Esophagus mucosa (tissue), 1 donor: Measurements from ENCODE around the gene RPS8. TPM values are rescaled to one million over a fixed set of nuclear protein-coding genes. Genes with fewer than 3 reads are reported as not detected.
"Not testable (repeated sequence)": the region's sequence is repeated elsewhere in the genome, so short reads cannot be mapped to it uniquely, and the experiment has no call there.

Source experiments
- ATAC-seq: fragments of 200-7000 bp; cut with Tn5 transposase; one replicate; pipeline ENCODE4 v1.9.1; 2020
- total RNA-seq: library from RNA; stranded (reverse); gene quantifications from one replicate; pipeline ENCODE4 v1.2.4, GENCODE V29; 2023
- donor health status: DM: yes; HTN: yes; CAD: no.

Gene RPS8
- total RNA-seq, 1 donor from 2014 or later, result 2,198 TPM

DNA sequence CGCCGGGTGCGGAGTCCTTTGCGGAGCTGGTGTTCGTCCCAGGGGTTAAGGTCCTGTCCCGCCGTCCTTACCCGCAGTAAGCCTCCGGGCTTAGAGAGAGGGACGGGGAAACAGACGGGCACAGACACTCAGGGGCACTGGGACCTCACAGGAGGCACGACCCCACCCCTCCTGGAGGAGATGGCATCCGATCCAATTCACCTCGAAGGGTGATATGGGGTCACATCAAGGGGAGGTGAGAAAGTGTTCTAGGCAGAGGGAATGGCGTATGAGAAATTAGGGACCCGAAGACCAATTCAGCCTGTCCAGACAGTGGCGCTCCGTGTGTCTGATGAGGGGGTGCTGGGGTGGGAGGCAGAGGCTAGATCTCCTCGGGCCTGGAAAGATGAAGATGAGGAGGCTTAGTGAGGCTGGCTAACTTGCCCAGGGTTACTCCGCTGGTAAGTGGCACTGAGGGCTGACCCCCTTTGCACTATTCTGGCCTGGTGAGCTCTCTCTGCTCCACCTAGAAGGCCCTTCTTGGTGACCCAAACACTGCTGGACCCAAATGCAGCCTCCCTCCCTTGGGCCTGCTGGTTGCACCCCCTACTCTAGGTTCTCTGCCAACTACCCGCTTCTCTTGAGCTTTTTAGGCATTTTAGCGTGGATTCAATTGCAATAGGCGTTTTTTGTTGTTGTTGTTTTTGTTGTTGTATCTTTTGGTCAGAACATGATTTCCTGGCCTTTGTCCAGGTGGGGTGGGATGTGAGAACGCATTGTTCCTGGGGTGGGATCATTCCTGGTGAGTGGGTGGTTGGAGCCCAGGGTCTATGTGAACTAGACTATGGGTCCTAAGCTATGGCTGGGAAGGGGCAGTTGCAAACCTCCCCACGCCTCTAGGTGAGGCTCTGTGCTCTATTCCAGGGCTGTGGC is 45.2 kb downstream of the RPS8 start:
- peak; percentile 1 for ATAC-seq

DNA sequence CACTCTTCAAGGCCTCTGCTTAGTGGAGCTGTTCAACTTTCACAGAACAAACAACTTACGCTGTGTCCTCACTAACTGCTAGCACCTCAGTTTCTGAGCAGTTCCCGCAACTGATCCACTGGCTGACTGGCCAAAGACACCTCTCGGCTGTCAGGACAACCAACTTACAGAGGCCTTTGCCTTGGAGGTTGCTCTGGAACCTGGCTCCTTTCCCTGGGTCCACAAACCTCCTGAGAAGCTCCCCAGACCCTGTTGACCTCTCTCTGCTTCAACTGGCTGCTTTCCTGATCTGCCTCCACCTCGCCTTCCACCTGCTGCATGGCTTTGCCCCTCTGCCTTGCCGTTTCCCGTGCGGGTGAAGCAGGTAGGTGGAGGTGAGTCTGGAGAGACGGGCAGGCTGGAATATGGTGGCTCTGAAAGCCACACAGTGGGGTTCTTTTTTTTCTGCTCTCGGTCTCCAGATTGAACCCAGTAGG is 45.9 kb downstream of the RPS8 start:
- no peak for ATAC-seq

DNA sequence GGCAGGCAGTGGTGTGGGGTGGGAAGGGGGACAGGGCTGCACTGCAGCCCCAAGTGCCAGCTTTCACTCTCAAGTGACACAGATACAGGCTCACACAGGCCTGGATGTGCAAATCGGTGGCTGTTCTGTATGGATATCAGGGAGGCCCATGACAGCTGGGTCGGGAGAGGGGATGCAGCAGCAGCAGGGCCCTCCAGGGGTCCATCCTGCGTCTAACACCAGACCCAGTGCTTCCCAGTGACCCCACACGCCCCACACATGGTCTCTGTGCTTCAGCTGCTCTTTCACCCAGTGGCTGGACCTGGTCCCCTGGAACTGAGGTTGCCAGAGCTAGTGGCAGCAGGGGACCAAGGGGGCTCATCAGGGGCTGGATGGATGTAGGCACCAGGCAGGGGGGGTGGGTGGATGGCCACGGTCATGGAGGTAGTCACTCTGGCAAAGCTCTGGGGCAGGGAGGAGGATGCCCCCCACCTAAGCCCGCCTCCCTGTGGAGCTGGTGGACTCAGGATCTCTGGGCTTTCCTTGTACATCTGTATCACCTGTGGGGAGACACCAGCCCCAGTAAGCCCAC is 46.9 kb downstream of the RPS8 start:
- no peak for ATAC-seq

DNA sequence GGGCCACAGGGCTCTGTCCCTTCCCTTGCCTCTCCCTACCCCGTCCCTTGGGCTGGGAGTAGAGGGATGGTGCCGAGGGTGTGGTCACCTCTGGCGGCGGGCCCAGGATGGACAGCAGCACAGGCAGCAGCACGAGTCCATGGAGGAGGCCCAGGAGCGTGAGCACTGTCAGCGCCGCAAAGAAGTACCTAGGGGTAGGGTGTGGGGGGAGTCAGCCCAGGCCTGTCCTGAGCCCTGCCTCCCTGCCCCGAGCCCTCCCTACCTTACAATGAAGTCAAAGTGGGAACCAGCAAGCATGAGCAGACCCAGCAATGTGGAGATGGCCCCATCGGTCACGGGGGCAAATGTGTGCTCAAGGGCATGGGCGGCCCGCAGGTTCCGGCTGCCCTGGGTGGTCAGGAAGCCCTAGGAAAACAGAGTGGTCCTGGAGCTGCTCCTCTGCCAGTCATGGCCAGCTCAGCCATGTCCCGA is 47.7 kb downstream of the RPS8 start:
- ATAC-seq, result peak; percentile 3

DNA sequence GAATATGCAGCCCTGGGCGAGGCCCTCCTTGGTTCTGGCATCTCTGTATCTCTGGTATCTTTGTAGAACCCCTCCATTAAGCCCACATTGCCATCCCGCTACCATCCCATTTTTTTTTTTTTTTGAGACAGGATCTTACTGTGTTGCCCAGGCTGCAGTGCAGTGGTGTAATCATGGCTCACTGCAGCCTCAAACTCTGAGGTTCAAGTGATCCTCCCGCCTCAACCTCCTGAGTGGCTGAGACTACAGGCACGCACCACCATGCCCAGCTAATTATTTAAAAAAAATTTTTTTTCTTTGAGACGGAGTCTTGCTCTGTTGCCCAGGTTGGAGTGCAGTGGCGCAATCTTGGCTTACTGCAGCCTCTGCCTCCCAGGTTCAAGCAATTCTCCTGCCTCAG is 49.1 kb downstream of the RPS8 start:
- ATAC-seq, result not testable (repeated sequence)

DNA sequence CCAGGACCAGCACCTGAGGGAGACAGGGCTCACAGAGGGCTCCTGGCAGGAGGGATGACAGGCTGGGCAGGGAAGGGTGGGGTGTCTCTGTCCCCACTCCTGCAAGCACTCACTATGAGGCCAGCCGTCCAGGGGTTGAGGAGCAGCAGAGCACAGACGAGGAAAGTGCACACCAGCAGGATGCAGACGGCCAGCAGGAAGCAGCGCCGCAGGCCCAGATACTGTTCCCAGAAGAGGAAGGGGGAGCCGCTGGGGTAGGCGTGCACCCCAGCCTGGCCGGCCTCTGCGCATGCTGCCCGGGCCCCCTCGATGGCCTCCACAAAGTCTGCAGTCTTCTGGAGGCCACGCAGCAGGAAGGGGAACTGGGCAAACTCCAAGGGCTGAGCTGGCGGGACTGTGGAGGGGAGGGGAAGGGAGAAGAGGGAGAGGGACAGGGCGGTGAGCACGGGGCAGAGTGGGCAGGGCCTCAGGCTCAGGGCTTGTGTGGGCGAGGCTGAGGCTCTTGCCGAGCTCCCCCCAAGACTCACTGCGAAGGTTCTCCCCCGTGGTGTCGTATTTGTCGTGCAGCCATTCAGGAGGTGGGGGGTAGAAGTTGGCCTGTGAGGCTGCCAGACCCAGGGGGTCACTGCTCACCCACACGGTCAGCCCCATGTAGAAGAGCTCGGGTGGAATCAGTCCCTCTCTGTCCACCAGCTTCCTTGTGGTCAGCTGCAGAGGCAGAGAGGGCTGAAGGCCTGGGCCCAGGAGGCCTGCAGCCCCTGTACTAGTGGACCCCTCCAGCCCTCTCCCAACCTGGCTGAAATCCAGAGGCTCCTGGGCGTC is 51.2 kb downstream of the RPS8 start:
- no peak for ATAC-seq

DNA sequence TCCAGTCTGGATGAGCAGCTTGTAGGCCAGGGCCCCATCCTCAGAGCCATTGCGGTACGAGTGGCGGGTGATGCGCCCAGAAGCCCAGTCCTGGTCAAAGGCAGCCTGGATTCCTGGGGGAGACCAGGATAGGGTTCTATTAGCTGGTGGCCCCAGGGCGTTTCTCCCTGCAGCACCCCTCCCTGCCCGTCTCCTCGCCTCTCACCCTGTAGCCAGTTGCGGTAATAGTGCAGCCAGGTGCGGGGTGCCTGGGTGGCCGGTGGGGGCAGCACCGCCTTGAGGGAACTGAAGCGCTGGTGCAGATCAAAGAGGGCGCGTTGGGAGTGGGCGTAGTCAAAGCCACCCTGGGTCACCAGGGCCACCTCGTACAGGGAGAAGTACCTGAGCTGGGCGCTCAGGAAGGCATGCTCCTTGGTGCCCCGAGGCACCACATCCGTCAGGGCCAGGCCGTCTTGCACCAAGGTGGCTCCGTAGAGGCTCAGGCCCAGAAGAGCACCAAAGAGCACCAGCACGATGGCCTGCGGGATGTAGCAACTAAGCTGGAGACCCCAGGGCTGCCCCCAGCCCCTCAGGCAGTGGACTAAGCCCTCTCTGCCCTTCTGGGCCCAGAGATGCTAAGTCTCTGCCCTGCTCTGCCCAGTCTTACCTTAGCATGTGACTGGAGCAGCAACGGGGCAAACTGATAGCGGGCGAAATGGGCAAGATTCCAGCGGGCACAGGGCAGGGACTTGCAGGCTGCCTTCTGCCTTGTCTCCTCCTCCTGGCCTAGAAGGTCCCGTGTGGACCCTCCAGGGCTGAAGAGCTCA is 52.1 kb downstream of the RPS8 start:
- no peak for ATAC-seq

DNA sequence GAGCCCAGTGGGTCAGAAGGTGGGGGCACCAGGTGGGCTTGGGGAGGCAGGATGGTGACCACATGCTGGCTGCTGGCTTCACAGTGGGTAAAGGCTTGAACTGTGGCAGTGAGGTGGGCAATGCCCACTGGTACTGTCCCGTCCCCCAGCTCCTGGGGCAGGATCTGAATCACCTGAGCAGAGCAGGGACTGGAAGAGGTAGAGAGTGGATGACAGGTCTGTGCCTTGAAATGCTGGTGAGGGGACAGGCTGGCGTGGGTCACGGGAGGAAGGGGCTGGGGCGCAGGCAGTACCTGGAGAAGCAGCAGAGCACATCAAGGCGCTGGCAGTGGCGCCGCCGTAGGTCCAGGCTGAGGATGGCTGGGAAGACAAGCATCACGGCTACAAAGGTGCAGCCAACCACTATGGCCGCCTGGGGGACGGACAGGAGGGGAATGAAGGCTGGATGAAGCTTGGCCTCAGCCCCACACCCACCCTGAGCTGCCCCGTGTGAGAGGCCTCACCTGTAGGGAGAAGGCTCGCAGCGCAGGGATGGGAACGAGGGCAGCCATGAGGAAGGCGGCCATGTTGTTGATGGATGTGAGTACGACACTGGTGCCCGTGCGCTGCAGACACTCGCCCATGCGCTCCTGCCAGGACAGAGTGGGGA is 52.8 kb downstream of the RPS8 start:
- no peak for ATAC-seq

Other genes with a start within 250 kb of the RPS8 start
- gene TMEM53, start 101.1 kb upstream of the RPS8 start, total RNA-seq, result 4.4 TPM
- gene ARMH1, start 100.8 kb upstream of the RPS8 start, total RNA-seq, result not detected
- gene RNU5D-1, start 44.4 kb upstream of the RPS8 start, total RNA-seq, result not detected
- gene KIF2C, start 35.7 kb upstream of the RPS8 start, total RNA-seq, result 15.2 TPM
- gene BEST4, start 12.6 kb downstream of the RPS8 start, total RNA-seq, result not detected
- 20.7 TPM for gene PLK3, start 24.8 kb downstream of the RPS8 start, total RNA-seq
- gene DYNLT4, start 31.8 kb downstream of the RPS8 start, total RNA-seq, result not detected
- 2.4 TPM for gene BTBD19, start 33.0 kb downstream of the RPS8 start, total RNA-seq
- 0.40 TPM for gene PTCH2, start 67.7 kb downstream of the RPS8 start, total RNA-seq
- 22.0 TPM for gene EIF2B3, start 211.1 kb downstream of the RPS8 start, total RNA-seq
- 22.6 TPM for gene HECTD3, start 235.8 kb downstream of the RPS8 start, total RNA-seq
- gene UROD, start 236.7 kb downstream of the RPS8 start, total RNA-seq, result 47.5 TPM